Caco-2 (cell line): Measurements from ENCODE around the gene RBMS2. TPM values are rescaled to one million over a fixed set of nuclear protein-coding genes. Genes with fewer than 3 reads are reported as not detected.

Experiments
- BruUV-seq: library from RNA; stranded (reverse); fragments of 400-500 nt; replicated peaks from 2 replicates; lab custom pipeline; 2021; lab: Mats Ljungman, UMichigan
- CTCF ChIA-PET: fragments of 300-600 bp; sonication (Branson Sonifier 250); formaldehyde crosslinking; loops from one replicate; lab custom pipeline; 2022; ENCODE audit warnings: antibody characterized with exemption; lab: Charles Lee
- POLR2A ChIA-PET: fragments of 300-600 bp; sonication (Branson Sonifier 250); formaldehyde crosslinking; loops from one replicate; lab custom pipeline; 2022; ENCODE audit warnings: antibody characterized with exemption; lab: Charles Lee
- DNase-seq, 2 experiments: peaks; one replicate each; pipeline versions ENCODE4 v3.0.0 to v3.0.0-alpha.2; 2020 to 2022
- H3K27me3 ChIP-seq: replicated peaks from 2 replicates; pipeline ENCODE4 v1.6.0; 2011; ENCODE audit warnings: low read length; ENCODE audit not compliant: control insufficient read depth, insufficient read depth
- H3K36me3 ChIP-seq: 2 replicates; pipeline ENCODE4 v1.5.1; 2011; ENCODE audit warnings: low read length; ENCODE audit not compliant: control insufficient read depth, insufficient read depth
- H3K4me1 ChIP-seq: fragments of 250-450 bp; sonication (Bioruptor Pico); 2 replicates; pipeline ENCODE4 v1.5.1; 2020; ENCODE audit warnings: mild to moderate bottlenecking
- H3K4me3 ChIP-seq: 2 replicates; pipeline ENCODE4 v1.5.1; 2011; ENCODE audit warnings: low read depth, mild to moderate bottlenecking, control low read depth, low read length
- H3K9me3 ChIP-seq: fragments of 250-450 bp; sonication (Bioruptor Pico); 2 replicates; pipeline ENCODE4 v1.5.1; 2020; ENCODE audit warnings: mild to moderate bottlenecking, moderate library complexity
- H3K27ac Mint-ChIP-seq: one replicate; pipeline ENCODE4 v1.8.0; 2022; ENCODE audit warnings: mixed read lengths; ENCODE audit not compliant: unreplicated experiment
- H3K27me3 Mint-ChIP-seq: one replicate; pipeline ENCODE4 v1.8.0; 2022; ENCODE audit warnings: mixed read lengths; ENCODE audit not compliant: insufficient read depth, unreplicated experiment
- H3K36me3 Mint-ChIP-seq: one replicate; pipeline ENCODE4 v1.8.0; 2022; ENCODE audit warnings: mild to moderate bottlenecking, mixed read lengths; ENCODE audit not compliant: insufficient read depth, unreplicated experiment
- H3K4me1 Mint-ChIP-seq: one replicate; pipeline ENCODE4 v1.8.0; 2022; ENCODE audit warnings: low read depth, mixed read lengths; ENCODE audit not compliant: unreplicated experiment
- H3K4me3 Mint-ChIP-seq: one replicate; pipeline ENCODE4 v1.8.0; 2022; ENCODE audit warnings: mild to moderate bottlenecking, moderate library complexity, mixed read lengths; ENCODE audit not compliant: unreplicated experiment
- H3K9me3 Mint-ChIP-seq: one replicate; pipeline ENCODE4 v1.8.0; 2022; ENCODE audit warnings: mixed read lengths; ENCODE audit not compliant: unreplicated experiment
- intact Hi-C: fragments of 100-400 bp; cut with micrococcal nuclease; formaldehyde crosslinking; loops from one replicate; pipeline ENCODE4 v1.10.0; 2022; ENCODE audit not compliant: unreplicated experiment
- total RNA-seq: library from RNA; stranded (reverse); gene quantifications from 2 replicates; pipeline ENCODE4 v1.2.3, GENCODE V29; 2022
- TF ChIP-seq, protein P1 (sequence below), 2 experiments: fragments of 200-600 bp in 1 of 2; IDR thresholded peaks; 1 replicate in 1 of 2; 2 replicates in 1 of 2; pipeline versions ENCODE4 v1.5.1 to v1.8.0; 2011 to 2022; ENCODE audit warnings: antibody characterized with exemption in 1 of 2, control low read depth in 1 of 2, inconsistent platforms in 1 of 2, low read depth in 1 of 2, low read length in 1 of 2, mild to moderate bottlenecking in 1 of 2, moderate library complexity in 1 of 2; ENCODE audit not compliant: insufficient read depth in 1 of 2, severe bottlenecking in 1 of 2, unreplicated experiment in 1 of 2

Gene RBMS2
- total RNA-seq, 1 experiment from 2014 or later = 39.5 TPM

DNA sequence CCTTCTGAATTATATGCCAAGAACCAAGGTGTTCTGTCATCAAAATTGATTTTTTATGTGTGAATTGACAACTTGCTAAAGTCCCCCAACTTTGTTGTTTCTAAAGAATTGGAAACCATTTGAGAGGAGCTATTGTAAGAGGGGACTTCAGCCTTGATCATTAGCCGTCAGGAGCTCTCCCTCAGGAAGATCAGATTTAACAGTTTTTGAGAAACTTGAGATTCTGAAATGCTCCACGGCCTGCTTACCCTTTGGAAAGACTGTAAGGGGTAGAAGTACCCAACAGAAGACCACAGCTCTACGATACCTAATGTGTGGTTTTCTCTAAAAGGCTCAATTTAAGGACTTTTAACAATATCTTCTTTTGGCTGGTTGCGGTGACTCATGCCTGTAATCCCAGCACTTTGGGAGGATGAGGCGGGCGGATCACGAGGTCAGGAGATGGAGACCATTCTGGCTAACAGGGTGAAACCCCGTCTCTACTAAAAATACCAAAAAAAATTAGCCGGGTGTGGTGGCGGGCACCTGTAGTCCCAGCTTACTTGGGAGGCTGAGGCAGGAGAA, 57.4 kb downstream of the RBMS2 start:
- POLR2A ChIA-PET = no interaction called here
- no TSS peak for BruUV-seq

DNA sequence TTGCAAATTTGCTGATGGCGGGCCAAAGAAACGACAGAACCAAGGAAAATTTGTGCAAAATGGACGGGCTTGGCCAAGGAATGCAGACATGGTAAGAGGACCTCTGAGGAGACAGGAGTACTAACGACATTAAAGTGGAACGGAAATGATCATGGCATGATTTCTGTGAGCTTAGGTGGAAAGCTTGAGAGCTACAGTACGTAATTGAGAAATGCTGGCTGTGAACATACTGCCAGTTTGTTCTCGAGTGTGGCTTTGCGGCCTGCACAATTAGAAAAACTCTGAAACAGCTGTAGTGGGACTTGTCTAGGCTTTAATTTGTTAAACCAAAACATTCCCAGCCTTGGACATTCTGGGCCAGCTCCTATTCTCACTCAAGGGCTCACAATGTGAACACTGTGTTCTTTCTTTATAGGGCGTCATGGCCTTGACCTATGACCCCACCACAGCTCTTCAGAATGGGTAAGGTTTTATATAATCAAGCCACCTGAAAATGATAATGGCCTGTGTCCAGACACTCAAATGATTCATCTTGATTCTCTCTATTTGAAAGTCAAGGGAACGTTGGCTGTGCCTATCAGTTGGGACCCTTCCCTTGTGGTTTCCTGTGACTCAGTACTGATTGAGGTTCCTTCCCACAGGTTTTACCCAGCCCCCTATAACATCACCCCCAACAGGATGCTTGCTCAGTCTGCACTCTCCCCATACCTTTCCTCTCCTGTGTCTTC, 60.0 kb downstream of the RBMS2 start:
- ChIA-PET POLR2A (no interaction called here), CTCF (interaction anchor here (0.7 kb wide), 1 partner anchor 40 kb away, joined by 3 read pairs; no protein-coding TSS in a partner anchor)
- TF ChIP-seq, protein P1, sequence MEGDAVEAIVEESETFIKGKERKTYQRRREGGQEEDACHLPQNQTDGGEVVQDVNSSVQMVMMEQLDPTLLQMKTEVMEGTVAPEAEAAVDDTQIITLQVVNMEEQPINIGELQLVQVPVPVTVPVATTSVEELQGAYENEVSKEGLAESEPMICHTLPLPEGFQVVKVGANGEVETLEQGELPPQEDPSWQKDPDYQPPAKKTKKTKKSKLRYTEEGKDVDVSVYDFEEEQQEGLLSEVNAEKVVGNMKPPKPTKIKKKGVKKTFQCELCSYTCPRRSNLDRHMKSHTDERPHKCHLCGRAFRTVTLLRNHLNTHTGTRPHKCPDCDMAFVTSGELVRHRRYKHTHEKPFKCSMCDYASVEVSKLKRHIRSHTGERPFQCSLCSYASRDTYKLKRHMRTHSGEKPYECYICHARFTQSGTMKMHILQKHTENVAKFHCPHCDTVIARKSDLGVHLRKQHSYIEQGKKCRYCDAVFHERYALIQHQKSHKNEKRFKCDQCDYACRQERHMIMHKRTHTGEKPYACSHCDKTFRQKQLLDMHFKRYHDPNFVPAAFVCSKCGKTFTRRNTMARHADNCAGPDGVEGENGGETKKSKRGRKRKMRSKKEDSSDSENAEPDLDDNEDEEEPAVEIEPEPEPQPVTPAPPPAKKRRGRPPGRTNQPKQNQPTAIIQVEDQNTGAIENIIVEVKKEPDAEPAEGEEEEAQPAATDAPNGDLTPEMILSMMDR (IDR thresholded peaks at IDR 0.05; ENCODE audit: insufficient read depth in 1 of 2, low read depth in 1 of 2, low read length in 1 of 2, severe bottlenecking in 1 of 2, unreplicated experiment in 1 of 2) = no peak
- intact Hi-C loops = no loop called here
- no peak for DNase-seq
- no peaks in the 10 kb centered on the region for H3K9me3 Mint-ChIP-seq
- Histone ChIP-seq H3K27me3 (no peaks in the 10 kb centered on the region), H3K4me3 (no peak overlapping the region), H3K4me1 (no peaks in the 10 kb centered on the region), H3K9me3 (no peaks in the 10 kb centered on the region), H3K36me3 (no peaks in the 10 kb centered on the region)
- no TSS peak for BruUV-seq
- H3K27me3 Mint-ChIP-seq = no peaks in the 10 kb centered on the region
- no peaks in the 10 kb centered on the region for H3K4me1 Mint-ChIP-seq
- no peak overlapping the region for H3K4me3 Mint-ChIP-seq
- peaks cover 9% of the 10 kb centered on the region for H3K36me3 Mint-ChIP-seq
- no peak overlapping the region for H3K27ac Mint-ChIP-seq

More for the DNA sequence above, 57.4 kb downstream of the RBMS2 start:
- no peaks in the 10 kb centered on the region for H3K27me3 ChIP-seq
- no peak overlapping the region for H3K27ac Mint-ChIP-seq
- H3K4me1 ChIP-seq = no peaks in the 10 kb centered on the region
- H3K4me3 Mint-ChIP-seq = no peak overlapping the region
- no peaks in the 10 kb centered on the region for H3K36me3 ChIP-seq
- no peaks in the 10 kb centered on the region for H3K4me1 Mint-ChIP-seq
- H3K9me3 Mint-ChIP-seq = no peaks in the 10 kb centered on the region
- H3K4me3 ChIP-seq = no peak overlapping the region
- TF ChIP-seq, protein P1 (IDR thresholded peaks at IDR 0.05; ENCODE audit: insufficient read depth in 1 of 2, low read depth in 1 of 2, low read length in 1 of 2, severe bottlenecking in 1 of 2, unreplicated experiment in 1 of 2) = no peak
- no peaks in the 10 kb centered on the region for H3K9me3 ChIP-seq
- intact Hi-C loops = no loop called here
- H3K27me3 Mint-ChIP-seq = no peaks in the 10 kb centered on the region
- CTCF ChIA-PET = no interaction called here
- no peak for DNase-seq
- peaks cover 9% of the 10 kb centered on the region for H3K36me3 Mint-ChIP-seq

DNA sequence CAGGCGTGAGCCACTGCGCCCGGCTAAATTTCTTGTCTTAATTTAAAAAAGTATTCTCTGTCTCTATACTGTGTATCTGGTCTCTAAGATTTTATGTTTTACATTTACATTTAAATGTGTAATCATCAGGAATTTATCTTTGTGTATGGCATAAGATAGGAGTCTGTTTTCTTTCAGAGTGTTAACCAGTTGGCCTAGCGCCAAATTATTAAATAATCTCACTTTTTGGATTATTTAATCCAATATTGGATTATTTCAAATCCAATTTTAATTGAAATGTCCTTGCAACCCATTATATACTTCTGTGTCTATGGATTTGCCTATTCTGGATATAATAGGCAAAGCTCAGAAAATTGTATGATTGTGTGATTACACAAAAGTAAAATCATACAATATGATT, 63.5 kb downstream of the RBMS2 start:
- ChIA-PET CTCF (interaction anchor here (0.7 kb wide), 1 partner anchor 102 kb away, joined by 7 read pairs; no protein-coding TSS in a partner anchor), POLR2A (no interaction called here)
- no peaks in the 10 kb centered on the region for H3K9me3 Mint-ChIP-seq
- no peak overlapping the region for H3K4me3 Mint-ChIP-seq
- DNase-seq = no peak
- intact Hi-C loops = no loop called here
- TF ChIP-seq, protein P1 (IDR thresholded peaks at IDR 0.05; ENCODE audit: insufficient read depth in 1 of 2, low read depth in 1 of 2, low read length in 1 of 2, severe bottlenecking in 1 of 2, unreplicated experiment in 1 of 2) = no peak
- BruUV-seq = no TSS peak
- Histone ChIP-seq H3K4me1 (no peaks in the 10 kb centered on the region), H3K4me3 (no peak overlapping the region), H3K36me3 (no peaks in the 10 kb centered on the region), H3K9me3 (no peaks in the 10 kb centered on the region), H3K27me3 (no peaks in the 10 kb centered on the region)
- no peaks in the 10 kb centered on the region for H3K4me1 Mint-ChIP-seq
- H3K36me3 Mint-ChIP-seq = peaks cover 9% of the 10 kb centered on the region
- no peak overlapping the region for H3K27ac Mint-ChIP-seq
- no peaks in the 10 kb centered on the region for H3K27me3 Mint-ChIP-seq
